DMS 273 (cell line): ENCODE measurements around the gene DIP2C.
"Not testable (repeated sequence)": the region's sequence is repeated elsewhere in the genome, so short reads cannot be mapped to it uniquely, and the experiment has no call there.

Source experiments
- DNase-seq: peaks from one replicate; lab custom pipeline; 2025; ENCODE audit not compliant: unreplicated experiment; lab: John Stamatoyannopoulos, UW

Gene DIP2C

GRCh38 chr10:288316-289200 is 400.9 kb downstream of the DIP2C start:
- no peak for DNase-seq

GRCh38 chr10:287814-288213 is 401.7 kb downstream of the DIP2C start:
- DNase-seq = peak; percentile 2

- no peak for DNase-seq
Measured at GRCh38 chr10:287026-287709, 402.3 kb downstream of the DIP2C start.

GRCh38 chr10:285216-285615 is 404.3 kb downstream of the DIP2C start:
- DNase-seq = no peak

- no peak for DNase-seq
Measured at GRCh38 chr10:283916-284356, 405.5 kb downstream of the DIP2C start.

GRCh38 chr10:283140-283479 is 406.4 kb downstream of the DIP2C start:
- DNase-seq = no peak

GRCh38 chr10:282294-283139 is 407.0 kb downstream of the DIP2C start:
- no peak for DNase-seq

- DNase-seq = no peak
Measured at GRCh38 chr10:279655-280054, 409.8 kb downstream of the DIP2C start.

- DNase-seq = no peak
Measured at GRCh38 chr10:279232-279631, 410.2 kb downstream of the DIP2C start.

- no peak for DNase-seq
Measured at GRCh38 chr10:278707-279106, 410.8 kb downstream of the DIP2C start.

- no peak for DNase-seq
Measured at GRCh38 chr10:277963-278362, 411.5 kb downstream of the DIP2C start.

- no peak for DNase-seq
Measured at GRCh38 chr10:275680-276079, 413.8 kb downstream of the DIP2C start.

GRCh38 chr10:274866-275265 is 414.6 kb downstream of the DIP2C start:
- no peak for DNase-seq

- DNase-seq = no peak
Measured at GRCh38 chr10:273088-273487, 416.4 kb downstream of the DIP2C start.

- DNase-seq = no peak
Measured at GRCh38 chr10:271722-272121, 417.7 kb downstream of the DIP2C start.

- no peak for DNase-seq
Measured at GRCh38 chr10:271201-271600, 418.3 kb downstream of the DIP2C start.

GRCh38 chr10:269440-270074 is 419.9 kb downstream of the DIP2C start:
- no peak for DNase-seq

- no peak for DNase-seq
Measured at GRCh38 chr10:267705-268104, 421.8 kb downstream of the DIP2C start.

- DNase-seq = no peak
Measured at GRCh38 chr10:266974-267425, 422.5 kb downstream of the DIP2C start.

- not testable (repeated sequence) for DNase-seq
Measured at GRCh38 chr10:265816-266588, 423.5 kb downstream of the DIP2C start.
